HCT116 (cell line): Measurements from ENCODE around the gene GUCA1C.

Experiments
- CBX3 ChIP-seq: IDR thresholded peaks from 2 replicates; pipeline ENCODE4 v1.6.1; 2012; ENCODE audit warnings: low read depth
- CEBPB ChIP-seq: IDR thresholded peaks from 2 replicates; pipeline ENCODE4 v1.6.1; 2012; ENCODE audit warnings: low read depth
- CTCF ChIP-seq, 3 experiments: fragments of 200-600 bp in 1 of 3; sonication (generic) in 1 of 3; IDR thresholded peaks in 2 of 3; conservative IDR thresholded peaks in 1 of 3; 2 replicates each; pipeline ENCODE4 v1.5.1; 2012 to 2017; ENCODE audit warnings: low read depth in 2 of 3, low read length in 2 of 3, antibody characterized with exemption in 1 of 3, borderline replicate concordance in 1 of 3, control low read depth in 1 of 3, mild to moderate bottlenecking in 1 of 3, mixed read lengths in 1 of 3, mixed run types in 1 of 3, moderate library complexity in 1 of 3; ENCODE audit not compliant: insufficient read depth in 1 of 3
- EGR1 ChIP-seq: IDR thresholded peaks from 2 replicates; pipeline ENCODE4 v1.6.1; 2012; ENCODE audit warnings: low read depth
- EZH2 ChIP-seq: fragments of 200-600 bp; sonication (generic); IDR thresholded peaks from 2 replicates; pipeline ENCODE4 v1.6.1; 2017; ENCODE audit warnings: antibody characterized with exemption, mixed run types
- FOSL1 ChIP-seq: IDR thresholded peaks from 2 replicates; pipeline ENCODE4 v1.6.1; 2012; ENCODE audit warnings: low read depth
- POLR2A ChIP-seq: IDR thresholded peaks from 2 replicates; pipeline ENCODE4 v1.7.0; 2011; ENCODE audit warnings: borderline replicate concordance; ENCODE audit not compliant: insufficient read depth, insufficient read length; ENCODE audit errors: extremely low read depth
- POLR2AphosphoS5 ChIP-seq: IDR thresholded peaks from 2 replicates; pipeline ENCODE4 v1.6.1; 2011; ENCODE audit warnings: mild to moderate bottlenecking, low read depth, low read length, moderate library complexity
- REST ChIP-seq: IDR thresholded peaks from 2 replicates; pipeline ENCODE4 v1.6.1; 2012; ENCODE audit warnings: low read depth
- SIN3A ChIP-seq: IDR thresholded peaks from 2 replicates; pipeline ENCODE4 v1.6.1; 2012; ENCODE audit warnings: low read depth
- SP1 ChIP-seq: IDR thresholded peaks from 2 replicates; pipeline ENCODE4 v1.6.1; 2012; ENCODE audit warnings: low read depth
- TF ChIP-seq, protein P1 (sequence below): IDR thresholded peaks from 2 replicates; pipeline ENCODE4 v1.6.1; 2012

GRCh38 chr3:108953700-108954099, at the start of gene GUCA1C:
- TF ChIP-seq SP1: no peak
- TF ChIP-seq CTCF (IDR thresholded peaks at IDR 0.05 in 2 of 3, conservative IDR thresholded peaks at IDR 0.05 in 1 of 3; ENCODE audit: borderline replicate concordance in 1 of 3, insufficient read depth in 1 of 3, low read depth in 2 of 3, low read length in 2 of 3): no peak
- no peak for TF ChIP-seq POLR2AphosphoS5
- TF ChIP-seq POLR2A: no peak
- TF ChIP-seq EZH2: no peak
- TF ChIP-seq EGR1: no peak
- TF ChIP-seq, protein P1, sequence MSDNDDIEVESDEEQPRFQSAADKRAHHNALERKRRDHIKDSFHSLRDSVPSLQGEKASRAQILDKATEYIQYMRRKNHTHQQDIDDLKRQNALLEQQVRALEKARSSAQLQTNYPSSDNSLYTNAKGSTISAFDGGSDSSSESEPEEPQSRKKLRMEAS: no peak
- TF ChIP-seq CBX3: no peak
- no peak for TF ChIP-seq REST
- no peak for TF ChIP-seq CEBPB
- no peak for TF ChIP-seq FOSL1
- no peak for TF ChIP-seq SIN3A
